ENCODE results near the gene SMIM35. TPM values are rescaled to one million over a fixed set of nuclear protein-coding genes. Genes with fewer than 3 reads are reported as not detected.
"Not testable (repeated sequence)": the region's sequence is repeated elsewhere in the genome, so short reads cannot be mapped to it uniquely, and the experiment has no call there.

SMIM35 gene
- total RNA-seq, 1 experiment from 2014 or later: not detected

DNA sequence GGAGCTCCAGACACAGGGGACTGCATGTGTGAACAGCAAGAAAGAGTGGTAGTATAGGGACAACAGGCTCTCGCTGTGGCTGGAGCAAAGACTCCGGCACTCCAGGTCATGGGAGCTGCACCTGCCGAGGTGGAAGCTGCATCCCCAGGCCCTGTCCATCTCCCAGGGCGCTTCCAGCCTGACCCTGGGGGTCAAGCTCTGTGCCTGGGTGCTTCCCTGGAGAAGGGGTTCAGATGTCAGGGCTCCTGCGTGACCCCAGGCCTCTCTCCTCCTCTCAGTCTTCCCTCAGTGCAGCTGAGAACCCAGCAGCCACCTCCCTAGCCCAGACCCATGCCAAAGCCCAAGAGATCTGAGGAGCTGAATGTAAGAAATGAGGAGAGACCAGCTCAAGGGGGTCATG lies 6.5 kb downstream of the SMIM35 start:
- DNase-seq (ENCODE audit: low read depth): no peak

DNA sequence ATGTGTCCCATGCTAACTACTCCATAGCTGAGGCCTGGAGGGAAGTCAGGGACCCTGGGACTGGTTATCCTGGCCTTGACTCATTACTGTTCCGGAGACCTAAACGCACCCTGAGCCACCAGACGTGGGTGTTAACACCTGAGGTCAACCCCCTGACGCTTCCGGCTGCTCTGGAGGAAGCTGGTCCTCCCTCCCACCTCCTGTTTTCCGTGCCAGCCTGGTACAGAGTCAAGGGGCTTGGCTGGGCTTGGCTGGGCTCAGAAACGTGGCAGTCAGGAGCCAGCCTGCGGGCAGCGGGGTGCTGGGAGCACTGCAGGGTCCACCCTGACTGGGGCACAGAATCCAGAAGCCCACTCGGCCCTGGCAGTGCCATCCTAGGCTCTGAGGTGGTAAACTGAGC lies 7.3 kb downstream of the SMIM35 start:
- no peak for DNase-seq (ENCODE audit: low read depth)

DNA sequence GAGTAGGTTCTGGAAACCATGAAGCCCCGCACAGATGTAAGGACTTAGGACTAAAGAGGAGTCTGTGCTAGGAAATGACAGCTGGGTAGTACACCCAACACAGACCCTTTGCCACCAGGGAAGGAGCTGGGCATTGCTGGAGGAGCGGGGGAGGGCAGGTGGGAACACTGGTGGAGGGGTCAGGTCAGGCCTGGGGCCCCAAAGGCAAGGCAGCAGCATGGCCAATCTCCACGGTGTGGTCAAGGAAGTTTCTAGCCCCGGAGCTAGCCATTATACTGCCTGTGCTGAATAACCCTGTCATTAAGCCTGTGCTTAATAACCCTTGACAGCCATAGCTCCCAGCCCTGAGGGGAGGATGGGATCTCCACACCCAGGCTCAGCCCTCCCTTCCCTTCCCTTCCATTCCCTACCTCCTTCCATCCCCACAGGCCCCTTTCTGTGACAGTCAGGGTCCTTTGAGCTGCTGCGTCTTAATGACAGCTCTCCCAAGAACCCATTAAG lies 7.8 kb downstream of the SMIM35 start:
- no peak for DNase-seq (ENCODE audit: low read depth)

DNA sequence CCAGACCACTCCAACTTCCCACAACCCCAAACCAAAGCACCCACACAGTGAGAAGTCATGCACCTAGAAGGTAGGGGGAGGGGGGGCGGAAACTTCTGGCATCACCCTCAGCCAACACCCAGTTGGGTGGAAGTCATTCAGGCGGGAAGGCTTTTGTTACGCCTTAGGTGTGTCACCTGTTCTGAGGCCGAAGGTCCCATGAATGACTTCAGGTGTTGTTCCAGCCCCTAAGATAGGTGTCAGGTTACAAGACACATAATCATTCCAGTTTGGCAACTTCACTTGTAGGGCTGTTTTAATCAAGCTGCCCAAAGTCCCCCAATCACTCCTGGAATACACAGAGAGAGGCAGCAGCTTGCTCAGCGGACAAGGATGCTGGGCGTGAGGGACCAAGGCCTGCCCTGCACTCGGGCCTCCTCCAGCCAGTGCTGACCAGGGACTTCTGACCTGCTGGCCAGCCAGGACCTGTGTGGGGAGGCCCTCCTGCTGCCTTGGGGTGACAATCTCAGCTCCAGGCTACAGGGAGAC lies 9.9 kb downstream of the SMIM35 start, which contains the start of gene TMPRSS4:
Gene TMPRSS4, plus strand, starts transcription at position 325 of the 528 bp plus-strand sequence. CDS start 225 bp downstream, outside the sequence.
- DNase-seq (ENCODE audit: low read depth): no peak

DNA sequence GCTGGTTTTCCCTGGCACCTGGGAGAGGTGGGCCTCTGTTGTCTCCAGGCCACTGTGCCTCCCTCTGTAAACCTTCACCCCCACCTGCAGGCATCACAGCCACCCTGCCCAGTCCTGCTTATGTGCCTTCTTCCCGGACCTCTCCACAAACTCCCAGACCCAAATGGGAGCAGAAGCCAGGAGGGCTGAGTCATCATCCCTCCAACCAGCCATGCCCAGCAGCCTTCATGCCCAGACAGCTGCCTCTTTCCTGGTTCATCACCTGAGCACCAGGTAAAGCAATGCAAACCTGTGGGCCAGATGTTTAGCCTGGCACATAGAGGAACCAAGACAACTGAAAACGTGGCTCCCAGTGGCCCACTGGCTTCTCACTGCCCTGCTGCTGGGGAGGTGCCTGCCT lies 12.0 kb downstream of the SMIM35 start:
- no peak for DNase-seq (ENCODE audit: low read depth)

DNA sequence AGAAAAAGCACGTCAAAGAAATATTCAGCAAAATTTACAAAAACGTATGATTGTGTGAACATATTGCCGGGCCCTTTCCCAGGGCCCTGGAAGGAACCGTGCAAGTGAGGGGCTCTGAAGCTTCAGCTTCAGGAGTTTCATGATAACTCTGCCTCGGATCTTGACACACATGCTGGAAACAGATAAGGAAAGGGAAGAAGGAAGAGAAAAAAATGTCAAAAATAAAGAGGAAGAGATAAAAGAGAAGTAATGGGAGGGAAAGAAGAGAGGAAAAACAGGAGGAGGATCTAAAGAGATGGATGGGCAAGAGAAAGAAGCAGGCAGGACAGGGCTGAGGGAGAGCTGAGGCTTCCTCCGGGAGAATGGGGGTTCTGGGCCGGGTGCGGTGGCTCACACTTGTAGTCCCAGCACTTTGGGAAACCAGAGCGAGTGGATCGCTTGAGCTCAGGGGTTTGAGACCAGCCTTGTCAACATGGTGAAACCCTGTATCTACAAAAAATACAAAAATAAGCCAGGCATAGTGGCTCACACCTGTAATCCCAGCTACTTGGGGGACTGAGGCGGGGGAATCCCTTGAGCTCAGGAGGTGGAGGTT lies 12.6 kb downstream of the SMIM35 start:
- DNase-seq (ENCODE audit: low read depth): no peak

DNA sequence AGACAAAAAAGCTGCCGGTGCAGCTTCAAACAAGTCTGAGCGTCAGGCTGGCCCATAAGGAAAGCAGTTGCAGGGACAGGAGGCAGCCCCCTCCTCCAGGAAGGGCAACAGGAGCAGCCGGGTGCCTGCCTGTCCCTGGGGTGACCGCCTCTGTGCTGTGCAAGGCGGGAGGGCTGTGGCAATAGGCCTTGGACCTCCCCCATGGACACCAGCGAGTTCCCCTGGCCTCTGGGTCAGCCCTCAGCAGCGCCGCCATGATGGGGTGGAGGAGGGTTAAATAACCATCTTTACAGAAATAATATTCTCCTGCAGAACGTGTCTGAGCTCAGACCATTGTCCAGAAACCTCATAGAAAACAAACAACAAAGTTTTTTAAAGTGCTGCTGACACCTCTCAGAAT lies 13.2 kb downstream of the SMIM35 start:
- no peak for DNase-seq (ENCODE audit: low read depth)

DNA sequence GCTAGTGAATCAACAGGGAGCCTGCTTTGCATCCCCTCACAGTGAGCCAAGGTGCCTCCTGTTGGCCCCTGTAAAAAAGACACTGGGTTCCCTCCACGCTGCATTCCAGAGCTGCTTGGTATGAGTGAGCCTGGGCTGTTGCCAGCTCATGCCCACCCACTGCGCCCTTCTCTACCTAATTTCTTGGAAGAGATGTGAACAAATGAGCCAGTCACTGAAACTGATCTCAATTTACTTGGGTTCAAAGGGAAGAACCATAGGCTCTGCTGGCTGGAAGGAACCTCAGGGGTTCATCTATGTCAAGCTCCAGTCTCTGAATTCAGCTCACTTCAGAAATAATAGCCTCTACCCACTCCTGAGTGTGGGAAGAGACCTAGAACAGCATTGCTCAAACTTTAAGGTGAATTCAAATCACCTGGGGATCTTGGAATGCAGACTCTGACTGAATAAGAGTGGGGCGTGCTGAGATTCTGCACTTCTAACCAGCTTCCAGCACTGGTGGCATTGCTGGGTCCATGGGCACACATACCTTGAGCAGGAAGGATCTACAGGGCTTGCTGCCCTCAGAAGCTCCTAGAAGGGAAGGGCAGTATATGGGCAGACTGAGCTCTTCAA lies 15.2 kb downstream of the SMIM35 start:
- no peak for DNase-seq (ENCODE audit: low read depth)

DNA sequence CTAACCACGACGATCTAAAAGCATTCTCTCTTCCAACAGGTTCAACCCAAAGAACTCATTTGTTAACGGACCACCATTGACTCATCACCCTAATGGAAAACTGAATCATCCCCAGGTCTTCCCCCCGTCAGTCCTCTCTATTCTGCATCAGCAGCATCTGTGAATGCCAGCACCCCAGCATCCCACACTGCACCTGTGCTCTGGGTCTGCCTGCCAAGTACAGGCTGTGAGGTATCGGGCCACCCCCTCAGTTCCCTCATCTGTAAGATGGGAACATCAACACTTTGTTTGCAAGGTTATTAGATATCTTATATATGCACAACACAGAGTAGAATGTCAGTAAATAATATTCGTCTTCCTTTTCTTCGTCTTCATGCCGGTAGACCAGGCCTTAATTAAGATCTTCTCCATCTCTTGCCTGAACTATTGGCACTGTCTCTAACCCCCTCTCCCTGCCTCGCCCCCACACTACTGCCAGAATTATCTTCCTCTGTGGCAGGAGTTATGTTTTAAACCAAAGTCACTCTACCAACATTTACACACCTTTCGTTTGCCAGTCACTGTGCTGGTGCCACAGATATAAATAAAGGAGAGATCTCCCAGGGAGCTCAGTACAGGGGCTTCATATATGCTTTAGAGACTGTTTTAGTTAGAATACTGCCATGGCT lies 17.7 kb downstream of the SMIM35 start:
- no peak for DNase-seq (ENCODE audit: low read depth)

DNA sequence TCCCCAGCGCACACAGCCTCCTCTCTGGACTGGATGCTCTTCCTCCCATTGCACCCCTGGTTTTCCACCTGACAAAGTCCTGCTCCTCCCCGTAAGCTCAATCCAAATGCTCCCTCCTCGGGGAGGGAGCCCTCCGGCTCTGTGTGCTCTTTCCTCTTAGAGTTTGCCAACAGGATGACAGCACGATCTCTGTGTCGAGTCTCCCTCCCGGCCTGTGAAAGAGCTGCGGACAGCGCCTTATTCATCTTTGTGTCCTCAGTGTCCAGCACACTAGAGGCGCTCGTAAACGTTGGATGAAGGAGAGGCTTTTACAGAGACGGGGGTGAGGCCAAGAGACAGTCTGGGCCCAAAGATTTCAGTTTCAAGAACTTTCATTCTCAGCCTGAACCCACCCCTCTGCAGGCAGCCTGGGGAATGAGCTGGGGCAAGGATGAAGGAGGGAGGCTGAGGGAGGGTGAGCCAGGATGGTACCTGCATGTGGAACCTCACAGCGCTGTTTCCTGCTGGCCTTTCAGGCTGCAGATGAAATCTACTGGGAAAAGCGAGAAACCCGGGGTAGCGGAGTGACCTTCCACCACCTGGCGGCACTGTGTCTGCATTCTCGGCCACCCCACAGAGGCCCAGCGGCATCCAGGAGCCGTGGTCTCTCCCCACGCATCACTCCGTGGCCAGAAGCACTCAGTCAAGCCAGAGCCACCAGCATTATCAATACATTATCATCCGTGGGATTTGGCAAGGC lies 18.4 kb downstream of the SMIM35 start:
- DNase-seq (ENCODE audit: low read depth): no peak

DNA sequence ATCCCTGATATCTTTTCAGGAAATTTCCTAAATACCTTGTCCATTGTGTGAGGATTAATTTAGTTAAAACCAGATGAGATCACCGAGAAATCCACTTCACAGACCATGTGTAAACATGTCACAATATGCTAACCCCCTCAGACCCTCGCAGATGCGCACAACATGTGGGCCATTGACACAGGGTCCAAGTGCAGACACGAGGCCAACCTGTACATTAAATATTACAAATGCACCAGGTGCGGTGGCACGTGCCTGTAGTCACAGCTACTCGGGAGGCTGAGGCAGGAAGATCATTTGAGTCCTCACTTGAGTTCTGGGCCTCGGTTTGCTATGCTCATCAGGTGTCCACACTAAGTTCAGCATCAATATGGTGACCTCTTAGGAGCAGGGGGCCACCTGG lies 19.8 kb downstream of the SMIM35 start:
- no peak for DNase-seq (ENCODE audit: low read depth)

DNA sequence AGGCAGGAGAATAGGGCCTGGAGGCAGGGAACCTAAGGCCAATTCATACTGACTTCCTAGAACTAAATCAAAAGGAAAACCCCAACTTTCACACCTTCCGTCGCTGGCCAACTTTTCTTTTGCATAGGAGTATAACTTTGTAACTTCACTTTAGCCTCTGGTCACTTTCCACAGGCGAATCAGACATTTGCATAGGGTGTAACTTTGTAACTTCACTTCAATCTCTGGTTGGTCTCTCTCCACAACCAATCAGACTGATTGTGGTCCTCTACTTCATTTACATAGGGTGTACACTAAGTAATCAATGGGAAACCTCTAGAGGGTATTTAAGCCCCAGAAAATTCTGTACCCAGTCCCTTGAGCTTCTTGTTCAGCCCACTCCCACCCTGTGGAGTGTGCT lies 21.4 kb downstream of the SMIM35 start:
- DNase-seq (ENCODE audit: low read depth): no peak

DNA sequence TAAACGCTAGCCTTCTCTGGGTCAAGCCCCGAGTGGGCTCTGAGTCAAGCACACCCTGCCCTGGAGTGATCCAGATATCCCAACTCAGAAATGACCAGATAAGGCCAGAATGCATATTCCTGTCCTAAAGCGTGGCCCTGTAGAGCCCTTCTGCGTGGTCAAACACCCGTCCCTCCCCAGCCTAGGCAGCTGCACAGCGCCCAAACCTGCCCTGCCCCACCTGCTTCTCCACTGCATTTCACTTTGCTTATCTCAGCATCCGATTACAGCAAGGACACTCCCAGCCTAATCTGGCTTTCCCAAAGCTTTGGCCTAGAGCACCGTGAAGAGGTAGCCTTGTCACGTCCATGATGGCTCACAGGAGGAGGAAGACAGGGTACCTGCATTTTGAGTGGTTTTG lies 21.8 kb downstream of the SMIM35 start:
- no peak for DNase-seq (ENCODE audit: low read depth)

DNA sequence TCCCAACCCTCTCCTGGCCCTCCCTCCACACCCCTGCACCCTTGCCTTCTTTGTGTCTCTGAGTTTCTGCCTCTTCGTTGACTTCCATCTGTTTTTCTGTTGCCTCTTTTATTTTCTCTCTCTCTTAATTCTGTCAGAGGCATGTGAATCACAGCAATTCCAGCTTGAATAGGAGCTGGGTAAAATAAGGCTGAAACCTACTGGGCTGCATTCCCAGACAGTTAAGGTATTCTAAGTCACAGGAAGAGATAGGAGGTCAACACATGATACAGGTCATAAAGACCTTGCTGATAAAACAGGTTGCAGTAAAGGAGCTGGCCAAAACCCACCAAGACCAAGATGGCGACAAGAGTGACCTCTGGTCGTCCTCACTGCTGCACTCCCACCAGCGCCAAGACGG lies 24.1 kb downstream of the SMIM35 start:
- not testable (repeated sequence) for DNase-seq (ENCODE audit: low read depth)

DNA sequence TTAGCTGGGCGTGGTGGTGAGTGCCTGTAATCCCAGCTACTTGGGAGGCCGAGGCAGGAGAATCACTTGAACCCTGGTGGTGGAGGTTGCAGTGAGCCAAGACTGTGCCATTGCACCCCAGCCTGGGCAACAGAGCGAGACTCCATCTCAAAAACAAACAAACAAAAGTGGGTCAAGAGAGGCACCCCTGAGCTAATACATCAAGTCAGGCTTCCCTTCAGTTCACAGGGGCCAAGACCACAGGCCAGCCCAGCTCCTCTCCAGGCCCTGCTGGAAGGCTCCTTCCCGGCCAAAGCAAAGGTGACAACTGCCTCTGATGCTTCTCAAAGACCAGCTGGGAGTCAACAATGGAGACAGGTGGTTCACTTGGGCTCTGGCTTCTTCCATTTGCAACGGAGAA lies 24.6 kb downstream of the SMIM35 start:
- not testable (repeated sequence) for DNase-seq (ENCODE audit: low read depth)

DNA sequence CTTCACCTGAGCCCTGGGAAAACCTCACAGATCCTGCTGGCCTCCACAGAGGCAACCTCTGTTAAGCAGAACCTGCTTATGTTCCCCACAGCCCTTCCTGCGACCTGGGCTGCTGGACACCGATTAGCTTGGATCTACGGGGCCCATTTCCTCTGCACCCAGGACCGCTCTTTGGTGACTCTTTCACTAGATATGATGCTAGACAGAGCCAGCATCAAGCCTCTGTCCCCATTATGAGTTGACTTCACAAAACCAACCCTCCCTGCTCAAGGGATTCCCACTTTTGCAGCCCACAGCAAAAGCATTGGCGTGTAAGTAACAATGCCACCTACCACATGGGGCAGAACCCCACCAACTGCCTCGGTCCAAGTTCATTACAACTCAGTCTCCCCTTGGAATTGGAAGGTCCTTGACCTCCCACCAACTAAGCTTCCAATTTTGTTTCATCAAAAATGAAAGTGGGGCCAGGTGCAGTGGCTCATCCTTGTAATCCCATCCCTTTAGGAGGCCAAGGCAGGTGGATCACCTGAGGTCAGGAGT lies 25.1 kb downstream of the SMIM35 start:
- DNase-seq (ENCODE audit: low read depth): no peak

DNA sequence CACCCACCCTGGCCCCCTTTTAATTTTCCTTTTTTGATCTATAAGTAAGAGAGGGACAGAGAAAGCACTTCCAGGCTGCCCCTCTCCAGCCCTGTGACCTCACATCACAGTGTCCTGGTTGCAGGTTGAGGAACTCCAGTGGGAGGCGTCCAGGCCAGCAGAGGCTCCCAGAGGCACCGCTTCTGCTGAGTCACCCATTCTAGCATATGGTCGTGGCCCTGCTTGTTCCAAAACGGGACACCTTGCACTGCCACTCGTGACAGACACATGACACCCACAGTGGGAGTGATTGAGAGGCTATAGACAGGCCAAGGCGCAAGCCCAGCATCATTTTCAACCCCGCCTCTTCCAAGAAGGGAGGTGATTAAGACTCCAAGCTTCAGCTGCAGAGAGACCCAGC lies 25.9 kb downstream of the SMIM35 start:
- DNase-seq (ENCODE audit: low read depth): no peak

DNA sequence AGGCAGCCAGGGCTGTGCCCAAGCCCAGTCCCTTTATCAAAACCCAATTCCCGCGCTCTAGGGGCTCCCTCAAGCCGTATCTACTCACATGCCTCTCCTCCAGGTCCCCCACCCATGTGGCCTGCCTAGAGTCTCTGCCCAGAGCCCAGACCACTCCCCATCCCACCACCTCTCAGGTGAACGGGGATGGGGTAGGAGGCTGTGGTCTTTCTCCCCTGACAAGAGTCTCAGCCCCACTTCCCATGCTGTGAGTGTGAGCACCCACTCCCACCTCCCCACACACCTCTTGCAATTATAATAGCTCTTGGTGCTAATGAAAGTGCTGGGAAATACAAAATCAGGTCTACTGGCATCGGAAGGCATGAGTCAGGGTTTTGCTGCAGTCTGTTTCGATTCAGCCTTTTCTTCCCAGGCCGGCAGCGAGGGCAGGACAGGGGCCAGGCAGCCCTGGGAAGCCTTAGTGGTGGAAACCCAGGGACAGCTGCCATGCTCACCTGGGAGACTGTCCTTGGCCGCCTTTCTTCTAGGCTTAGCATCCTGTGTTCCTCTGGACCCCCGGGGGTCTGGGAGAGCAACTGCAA lies 26.6 kb downstream of the SMIM35 start:
- DNase-seq (ENCODE audit: low read depth): no peak

DNA sequence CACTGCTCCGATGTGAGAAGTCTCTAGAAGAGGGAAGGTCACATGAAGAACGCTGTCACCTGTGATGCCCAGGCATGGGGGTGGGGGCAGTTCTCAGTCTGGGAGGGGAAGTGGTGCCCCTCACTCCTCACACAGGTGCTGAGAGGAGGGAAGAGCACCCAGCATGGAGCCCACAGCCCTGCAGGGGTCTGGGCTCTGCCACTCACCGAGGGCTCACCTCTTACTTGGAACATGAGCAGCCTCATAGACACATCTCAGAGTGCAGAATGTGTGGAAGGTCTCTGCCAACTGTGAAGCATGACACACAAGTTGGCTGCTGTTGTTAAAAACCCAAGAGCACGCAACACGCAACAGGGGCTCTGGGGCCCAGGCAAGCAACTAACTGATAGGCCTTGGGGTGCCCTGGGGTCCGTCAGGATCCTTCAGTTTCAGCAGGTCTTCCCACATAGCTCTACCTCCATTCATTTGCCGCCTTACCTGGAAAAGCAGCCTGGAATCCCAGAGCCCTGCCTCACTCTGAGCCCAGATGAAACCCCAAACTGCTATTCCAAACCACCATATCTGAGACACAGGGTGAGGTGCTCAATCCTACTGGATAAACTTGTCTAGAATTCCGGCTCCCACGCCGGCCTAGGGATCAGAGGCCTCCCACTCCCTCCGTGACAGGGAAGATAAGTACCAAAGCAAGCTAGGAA lies 27.4 kb downstream of the SMIM35 start:
- no peak for DNase-seq (ENCODE audit: low read depth)

DNA sequence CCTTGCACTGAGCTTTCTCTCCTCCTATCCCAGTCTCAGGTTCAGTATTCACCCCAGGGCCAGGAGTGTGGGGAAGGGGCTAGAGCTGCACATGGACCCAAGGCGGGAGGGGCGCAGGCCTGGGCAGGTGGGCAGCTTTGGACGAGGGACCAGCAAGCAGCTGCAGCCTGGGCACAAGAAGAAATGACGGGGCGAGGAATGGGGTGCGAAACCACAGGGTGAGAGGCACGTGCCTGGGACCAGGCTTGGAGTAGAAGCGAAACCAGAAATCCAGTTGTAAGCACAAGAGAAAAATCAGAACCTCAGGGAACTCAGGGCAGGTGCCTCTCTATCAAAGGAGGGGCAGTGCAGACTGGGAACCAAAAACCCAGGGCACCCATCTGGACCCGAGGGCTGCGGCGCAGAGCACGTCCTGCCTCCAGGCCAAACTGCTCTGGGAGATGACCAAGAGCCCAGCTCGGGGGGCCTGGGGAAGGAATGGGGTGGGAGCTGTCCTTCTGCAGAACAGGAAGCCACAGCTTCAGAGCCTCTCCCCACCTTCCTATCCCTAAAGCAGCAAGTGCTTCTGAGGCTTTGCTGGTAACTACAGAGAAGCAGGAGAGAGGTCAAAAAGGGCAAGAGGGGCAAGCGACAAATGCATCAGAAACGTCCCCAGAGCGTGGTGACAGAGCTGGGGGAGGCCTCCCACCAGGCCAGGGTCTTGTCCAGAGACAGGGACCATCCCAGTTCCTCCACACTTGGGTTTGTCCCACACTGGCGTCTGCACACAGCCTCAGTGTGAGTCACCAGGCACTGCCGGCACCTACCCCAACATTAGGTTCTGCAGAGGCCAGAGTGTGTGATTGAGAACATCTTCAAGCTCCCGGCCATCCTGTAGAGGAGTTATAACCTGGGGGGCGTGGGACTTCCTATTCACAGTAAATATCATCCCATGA lies 28.2 kb downstream of the SMIM35 start:
- DNase-seq (ENCODE audit: low read depth): no peak
